ENCODE measurements around the gene CLASP1.

DNA sequence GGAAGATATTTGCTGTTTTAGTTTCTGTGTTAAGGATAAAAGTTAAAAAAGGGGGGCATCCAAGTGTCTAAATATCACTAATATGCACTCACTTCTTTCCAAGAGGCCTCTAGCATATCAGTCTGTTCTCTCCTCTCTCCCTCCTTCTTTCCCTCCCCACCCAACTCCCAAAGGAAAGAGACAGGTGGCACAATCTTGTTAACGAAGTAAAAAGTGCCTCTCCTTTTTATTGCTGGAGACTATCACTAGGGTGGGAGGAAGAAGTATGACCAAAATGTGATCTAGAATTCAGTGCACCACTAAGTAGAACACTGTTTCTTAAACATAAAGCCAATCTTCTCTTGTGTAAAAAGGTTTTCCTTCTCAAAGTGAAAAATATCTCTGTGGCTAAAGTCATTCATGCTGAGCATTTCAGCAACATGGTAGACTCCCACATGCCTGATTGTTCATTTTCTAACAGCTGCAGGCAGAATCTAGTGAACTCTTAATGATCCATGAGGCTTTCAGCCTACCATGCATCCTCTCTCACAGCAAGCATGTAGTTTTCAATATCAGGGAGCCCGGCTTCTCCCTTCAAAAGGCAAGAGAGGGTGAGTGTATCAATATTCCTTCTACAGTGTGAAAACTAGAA, 79.1 kb downstream of the CLASP1 start:
- TF ChIP-seq, protein P1, sequence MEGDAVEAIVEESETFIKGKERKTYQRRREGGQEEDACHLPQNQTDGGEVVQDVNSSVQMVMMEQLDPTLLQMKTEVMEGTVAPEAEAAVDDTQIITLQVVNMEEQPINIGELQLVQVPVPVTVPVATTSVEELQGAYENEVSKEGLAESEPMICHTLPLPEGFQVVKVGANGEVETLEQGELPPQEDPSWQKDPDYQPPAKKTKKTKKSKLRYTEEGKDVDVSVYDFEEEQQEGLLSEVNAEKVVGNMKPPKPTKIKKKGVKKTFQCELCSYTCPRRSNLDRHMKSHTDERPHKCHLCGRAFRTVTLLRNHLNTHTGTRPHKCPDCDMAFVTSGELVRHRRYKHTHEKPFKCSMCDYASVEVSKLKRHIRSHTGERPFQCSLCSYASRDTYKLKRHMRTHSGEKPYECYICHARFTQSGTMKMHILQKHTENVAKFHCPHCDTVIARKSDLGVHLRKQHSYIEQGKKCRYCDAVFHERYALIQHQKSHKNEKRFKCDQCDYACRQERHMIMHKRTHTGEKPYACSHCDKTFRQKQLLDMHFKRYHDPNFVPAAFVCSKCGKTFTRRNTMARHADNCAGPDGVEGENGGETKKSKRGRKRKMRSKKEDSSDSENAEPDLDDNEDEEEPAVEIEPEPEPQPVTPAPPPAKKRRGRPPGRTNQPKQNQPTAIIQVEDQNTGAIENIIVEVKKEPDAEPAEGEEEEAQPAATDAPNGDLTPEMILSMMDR (IDR thresholded peaks at IDR 0.05), result no peak
- TF ChIP-seq POLR2A (IDR thresholded peaks at IDR 0.05), result no peak
